Measurements from ENCODE around the gene UNC5CL.

The UNC5CL gene

GRCh38 chr6:41062056-41062455 lies 23.0 kb upstream of the UNC5CL start:
- Histone ChIP-seq H3K4me1 (ENCODE audit: insufficient read depth, insufficient read length) (no peaks in the 10 kb centered on the region), H3K9me3 (ENCODE audit: insufficient read depth, low read length) (no peaks in the 10 kb centered on the region), H3K9ac (ENCODE audit: insufficient read length, low read depth) (no peak overlapping the region), H3K4me3 (ENCODE audit: insufficient read length, low read depth) (no peak overlapping the region), H3K36me3 (ENCODE audit: insufficient read depth, insufficient read length, low read length) (peaks cover 30% of the 10 kb centered on the region), H3K27me3 (ENCODE audit: insufficient read depth, insufficient read length) (no peaks in the 10 kb centered on the region)
- no peak for TF ChIP-seq SUZ12 (IDR thresholded peaks at IDR 0.05; ENCODE audit: extremely low read depth, insufficient read depth, insufficient read length)
- no peak for TF ChIP-seq ZNF274 (IDR thresholded peaks at IDR 0.05; ENCODE audit: low read depth, low read length)
- no peak for TF ChIP-seq YY1 (IDR thresholded peaks at IDR 0.05; ENCODE audit: insufficient read depth, insufficient read length)
- DNase-seq (ENCODE audit: low read depth, low spot score): no peak

- TF ChIP-seq SUZ12 (IDR thresholded peaks at IDR 0.05; ENCODE audit: extremely low read depth, insufficient read depth, insufficient read length) (no peak), ZNF274 (IDR thresholded peaks at IDR 0.05; ENCODE audit: low read depth, low read length) (no peak), YY1 (IDR thresholded peaks at IDR 0.05; ENCODE audit: insufficient read depth, insufficient read length) (no peak)
- no peaks in the 10 kb centered on the region for H3K27me3 ChIP-seq (ENCODE audit: insufficient read depth, insufficient read length)
- no peaks in the 10 kb centered on the region for H3K9me3 ChIP-seq (ENCODE audit: insufficient read depth, low read length)
- no peak overlapping the region for H3K9ac ChIP-seq (ENCODE audit: insufficient read length, low read depth)
- no peak overlapping the region for H3K4me3 ChIP-seq (ENCODE audit: insufficient read length, low read depth)
- H3K36me3 ChIP-seq (ENCODE audit: insufficient read depth, insufficient read length, low read length): peaks cover 26% of the 10 kb centered on the region
- DNase-seq (ENCODE audit: low read depth, low spot score): no peak
- no peaks in the 10 kb centered on the region for H3K4me1 ChIP-seq (ENCODE audit: insufficient read depth, insufficient read length)
These were observed 22.2 kb upstream of the UNC5CL start for GRCh38 chr6:41061196-41061726.

GRCh38 chr6:41059556-41059955 lies 20.5 kb upstream of the UNC5CL start:
- H3K27me3 ChIP-seq (ENCODE audit: insufficient read depth, insufficient read length): no peaks in the 10 kb centered on the region
- peaks cover 15% of the 10 kb centered on the region for H3K36me3 ChIP-seq (ENCODE audit: insufficient read depth, insufficient read length, low read length)
- H3K4me3 ChIP-seq (ENCODE audit: insufficient read length, low read depth): no peak overlapping the region
- no peak overlapping the region for H3K9ac ChIP-seq (ENCODE audit: insufficient read length, low read depth)
- H3K4me1 ChIP-seq (ENCODE audit: insufficient read depth, insufficient read length): no peaks in the 10 kb centered on the region
- TF ChIP-seq YY1 (IDR thresholded peaks at IDR 0.05; ENCODE audit: insufficient read depth, insufficient read length) (no peak), ZNF274 (IDR thresholded peaks at IDR 0.05; ENCODE audit: low read depth, low read length) (no peak), SUZ12 (IDR thresholded peaks at IDR 0.05; ENCODE audit: extremely low read depth, insufficient read depth, insufficient read length) (no peak)
- no peak for DNase-seq (ENCODE audit: low read depth, low spot score)
- no peaks in the 10 kb centered on the region for H3K9me3 ChIP-seq (ENCODE audit: insufficient read depth, low read length)

GRCh38 chr6:41058783-41059181 lies 19.8 kb upstream of the UNC5CL start:
- TF ChIP-seq ZNF274 (IDR thresholded peaks at IDR 0.05; ENCODE audit: low read depth, low read length): no peak
- TF ChIP-seq YY1 (IDR thresholded peaks at IDR 0.05; ENCODE audit: insufficient read depth, insufficient read length): no peak
- TF ChIP-seq SUZ12 (IDR thresholded peaks at IDR 0.05; ENCODE audit: extremely low read depth, insufficient read depth, insufficient read length): no peak
- Histone ChIP-seq H3K27me3 (ENCODE audit: insufficient read depth, insufficient read length) (no peaks in the 10 kb centered on the region), H3K9ac (ENCODE audit: insufficient read length, low read depth) (no peak overlapping the region), H3K4me1 (ENCODE audit: insufficient read depth, insufficient read length) (no peaks in the 10 kb centered on the region), H3K36me3 (ENCODE audit: insufficient read depth, insufficient read length, low read length) (peaks cover 7% of the 10 kb centered on the region), H3K9me3 (ENCODE audit: insufficient read depth, low read length) (no peaks in the 10 kb centered on the region), H3K4me3 (ENCODE audit: insufficient read length, low read depth) (no peak overlapping the region)
- DNase-seq (ENCODE audit: low read depth, low spot score): no peak

GRCh38 chr6:41056768-41057490 lies 17.9 kb upstream of the UNC5CL start:
- no peaks in the 10 kb centered on the region for H3K4me1 ChIP-seq (ENCODE audit: insufficient read depth, insufficient read length)
- no peak for DNase-seq (ENCODE audit: low read depth, low spot score)
- H3K9me3 ChIP-seq (ENCODE audit: insufficient read depth, low read length): no peaks in the 10 kb centered on the region
- H3K9ac ChIP-seq (ENCODE audit: insufficient read length, low read depth): no peak overlapping the region
- H3K27me3 ChIP-seq (ENCODE audit: insufficient read depth, insufficient read length): no peaks in the 10 kb centered on the region
- H3K36me3 ChIP-seq (ENCODE audit: insufficient read depth, insufficient read length, low read length): peaks cover 6% of the 10 kb centered on the region
- H3K4me3 ChIP-seq (ENCODE audit: insufficient read length, low read depth): no peak overlapping the region
- no peak for TF ChIP-seq SUZ12 (IDR thresholded peaks at IDR 0.05; ENCODE audit: extremely low read depth, insufficient read depth, insufficient read length)
- TF ChIP-seq ZNF274 (IDR thresholded peaks at IDR 0.05; ENCODE audit: low read depth, low read length): no peak
- no peak for TF ChIP-seq YY1 (IDR thresholded peaks at IDR 0.05; ENCODE audit: insufficient read depth, insufficient read length)

- H3K9me3 ChIP-seq (ENCODE audit: insufficient read depth, low read length): no peaks in the 10 kb centered on the region
- H3K27me3 ChIP-seq (ENCODE audit: insufficient read depth, insufficient read length): no peaks in the 10 kb centered on the region
- H3K36me3 ChIP-seq (ENCODE audit: insufficient read depth, insufficient read length, low read length): no peaks in the 10 kb centered on the region
- no peak for DNase-seq (ENCODE audit: low read depth, low spot score)
- no peaks in the 10 kb centered on the region for H3K4me1 ChIP-seq (ENCODE audit: insufficient read depth, insufficient read length)
- H3K9ac ChIP-seq (ENCODE audit: insufficient read length, low read depth): no peak overlapping the region
- no peak overlapping the region for H3K4me3 ChIP-seq (ENCODE audit: insufficient read length, low read depth)
- TF ChIP-seq SUZ12 (IDR thresholded peaks at IDR 0.05; ENCODE audit: extremely low read depth, insufficient read depth, insufficient read length): no peak
- TF ChIP-seq YY1 (IDR thresholded peaks at IDR 0.05; ENCODE audit: insufficient read depth, insufficient read length): no peak
- TF ChIP-seq ZNF274 (IDR thresholded peaks at IDR 0.05; ENCODE audit: low read depth, low read length): no peak
These were observed 16.1 kb upstream of the UNC5CL start for GRCh38 chr6:41055149-41055548.

GRCh38 chr6:41054511-41054910 lies 15.5 kb upstream of the UNC5CL start:
- H3K4me3 ChIP-seq (ENCODE audit: insufficient read length, low read depth): no peak overlapping the region
- H3K9me3 ChIP-seq (ENCODE audit: insufficient read depth, low read length): no peaks in the 10 kb centered on the region
- H3K36me3 ChIP-seq (ENCODE audit: insufficient read depth, insufficient read length, low read length): no peaks in the 10 kb centered on the region
- no peaks in the 10 kb centered on the region for H3K27me3 ChIP-seq (ENCODE audit: insufficient read depth, insufficient read length)
- H3K9ac ChIP-seq (ENCODE audit: insufficient read length, low read depth): no peak overlapping the region
- no peak for TF ChIP-seq ZNF274 (IDR thresholded peaks at IDR 0.05; ENCODE audit: low read depth, low read length)
- TF ChIP-seq YY1 (IDR thresholded peaks at IDR 0.05; ENCODE audit: insufficient read depth, insufficient read length): no peak
- no peak for TF ChIP-seq SUZ12 (IDR thresholded peaks at IDR 0.05; ENCODE audit: extremely low read depth, insufficient read depth, insufficient read length)
- no peak for DNase-seq (ENCODE audit: low read depth, low spot score)
- no peaks in the 10 kb centered on the region for H3K4me1 ChIP-seq (ENCODE audit: insufficient read depth, insufficient read length)

Measured in NT2/D1 (cell line).